Transverse colon (tissue), 4 donors: ENCODE measurements around the gene SLFN11. TPM values are rescaled to one million over a fixed set of nuclear protein-coding genes. Genes with fewer than 3 reads are reported as not detected.
A peak's percentile ranks its signal among the peaks of the same experiment; 100 is the strongest.

Experiments used
- DNase-seq: peaks from one replicate; pipeline ENCODE4 v3.0.0-alpha.2; 2019
- H3K27ac ChIP-seq, 4 donors: fragments of 200-600 bp; sonication (generic); 2 replicates each; pipeline ENCODE4 v1.5.1; 2016 to 2018; ENCODE audit warnings: inconsistent platforms in 4 of 4
- H3K27me3 ChIP-seq: fragments of 200-600 bp; sonication (generic); 2 replicates; pipeline ENCODE4 v1.5.1; 2017; ENCODE audit warnings: inconsistent platforms
- H3K36me3 ChIP-seq, 4 donors: fragments of 200-600 bp; sonication (generic); 2 replicates each; pipeline ENCODE4 v1.5.1; 2017 to 2019; ENCODE audit warnings: inconsistent platforms in 4 of 4
- H3K4me1 ChIP-seq, 4 donors: fragments of 200-600 bp; sonication (generic); 2 replicates each; pipeline ENCODE4 v1.5.1; 2017 to 2020; ENCODE audit warnings: inconsistent platforms in 4 of 4
- H3K4me3 ChIP-seq, 4 donors: fragments of 200-600 bp; sonication (generic); 1 replicate in 1 of 4; 2 replicates in 3 of 4; pipeline versions ENCODE4 v1.5.1 to v1.6.1; 2017 to 2019; ENCODE audit warnings: inconsistent platforms in 4 of 4
- H3K9me3 ChIP-seq, 2 donors: fragments of 200-600 bp; sonication (generic); 2 replicates each; pipeline ENCODE4 v1.5.1; 2017 to 2019; ENCODE audit warnings: inconsistent platforms in 2 of 2
- CTCF ChIP-seq, 5 experiments: fragments of 200-600 bp in 3 of 5; fragments of 450-650 bp in 2 of 5; sonication (generic) in 3 of 5; IDR thresholded peaks; 1 replicate in 2 of 5; 2 replicates in 3 of 5; pipeline ENCODE4 v1.5.1; 2016 to 2017; ENCODE audit warnings: antibody characterized with exemption in 5 of 5, inconsistent platforms in 3 of 5, mild to moderate bottlenecking in 2 of 5, moderate library complexity in 1 of 5
- EP300 ChIP-seq: sonication (generic); formaldehyde crosslinking; IDR thresholded peaks from one replicate; pipeline ENCODE4 v1.6.1; 2017; ENCODE audit warnings: antibody characterized with exemption, low read depth
- POLR2A ChIP-seq: fragments of 450-650 bp; IDR thresholded peaks from one replicate; pipeline ENCODE4 v1.6.1; 2016; ENCODE audit warnings: antibody characterized with exemption, mild to moderate bottlenecking, moderate library complexity
- POLR2AphosphoS5 ChIP-seq, 3 donors: sonication (generic); formaldehyde crosslinking; IDR thresholded peaks; one replicate each; pipeline ENCODE4 v1.6.1; 2016; ENCODE audit warnings: antibody characterized with exemption in 3 of 3
- WGBS, 2 donors: methylation state at CpG; one replicate each; pipeline ENCODE4 v1.1.5; 2018; ENCODE audit warnings: low coverage in 1 of 2; 5-methylcytosine and 5-hydroxymethylcytosine counted together
- in situ Hi-C, 4 donors: fragments of 200-750 bp; cut with MboI; loops; one replicate each; pipeline versions ENCODE4 v1.15.0 to v1.15.1; 2017; ENCODE audit warnings: low sequenced_read_pairs in 3 of 4, low pct_ligation_motif_present in 1 of 4, low pct_unique_long_range_greater_than_20kb in 1 of 4
- intact Hi-C: fragments of 100-400 bp; cut with DNase I; formaldehyde crosslinking; loops from one replicate; pipeline ENCODE4 v1.15.1; 2023; ENCODE audit warnings: low total_unique reads
- total RNA-seq, 4 donors: library from RNA; depleted of rRNA; stranded (reverse); fragments of >200 nt; gene quantifications; one replicate each; pipeline ENCODE4 v1.1.0, GENCODE V29; 2016

SLFN11 gene
- total RNA-seq, 4 donors from 2014 or later, result 3.0 to 18.6 (median 6.0) TPM

GRCh38 chr17:35371934-35372333, 1.5 kb downstream of the SLFN11 start:
- no peaks in the 10 kb centered on the region for H3K9me3 ChIP-seq
- DNase-seq, result no peak
- in situ Hi-C loops (no loop called here), intact Hi-C loops (no loop called here)
- TF ChIP-seq EP300 (no peak), CTCF (IDR thresholded peaks at IDR 0.05) (no peak), POLR2AphosphoS5 (IDR thresholded peaks at IDR 0.05) (no peak), POLR2A (no peak)
- H3K4me3 ChIP-seq, result peak overlapping the region in 1 of 4 donors; percentile 68
- 53 to 75% methylated on average over 2 to 3 of the region's 3 CpGs for WGBS, 2 donors
- H3K27ac ChIP-seq, result no peak overlapping the region
- H3K36me3 ChIP-seq, result no peaks in the 10 kb centered on the region
- H3K4me1 ChIP-seq, result peaks cover 0 to 5% (median 0%) of the 10 kb centered on the region in 4 donors
- H3K27me3 ChIP-seq, result peaks cover 46% of the 10 kb centered on the region

- in situ Hi-C loops (no loop called here), intact Hi-C loops (no loop called here)
- H3K27me3 ChIP-seq, result peaks cover 19% of the 10 kb centered on the region
- H3K36me3 ChIP-seq, result no peaks in the 10 kb centered on the region
- H3K27ac ChIP-seq, result peak overlapping the region in 2 of 4 donors; percentile 34 to 35
- WGBS, 2 donors, result 0 to 49% methylated on average over 1 to 4 of the region's 4 CpGs
- H3K4me3 ChIP-seq, result no peak overlapping the region
- TF ChIP-seq CTCF (IDR thresholded peaks at IDR 0.05) (no peak), POLR2AphosphoS5 (IDR thresholded peaks at IDR 0.05) (no peak), EP300 (no peak), POLR2A (no peak)
- H3K9me3 ChIP-seq, result no peaks in the 10 kb centered on the region
- H3K4me1 ChIP-seq, result no peaks in the 10 kb centered on the region
- peak; percentile 46 for DNase-seq
Measured at GRCh38 chr17:35368081-35368830, 5.2 kb downstream of the SLFN11 start.

GRCh38 chr17:35361027-35361426, 12.4 kb downstream of the SLFN11 start:
- intact Hi-C loops (no loop called here), in situ Hi-C loops (no loop called here)
- 37 to 63% methylated on average over 1 of the region's 1 CpG for WGBS, 2 donors
- Histone ChIP-seq H3K36me3 (peaks cover 0 to 9% (median 2%) of the 10 kb centered on the region in 4 donors), H3K27ac (no peak overlapping the region), H3K4me1 (no peaks in the 10 kb centered on the region), H3K9me3 (no peaks in the 10 kb centered on the region), H3K4me3 (no peak overlapping the region), H3K27me3 (no peaks in the 10 kb centered on the region)
- DNase-seq, result no peak
- TF ChIP-seq EP300, result no peak
- no peak for TF ChIP-seq POLR2A
- no peak for TF ChIP-seq POLR2AphosphoS5 (IDR thresholded peaks at IDR 0.05)
- no peak for TF ChIP-seq CTCF (IDR thresholded peaks at IDR 0.05)

- 36 to 44% methylated on average over 3 of the region's 3 CpGs for WGBS, 2 donors
- H3K27ac ChIP-seq, result no peak overlapping the region
- no peaks in the 10 kb centered on the region for H3K27me3 ChIP-seq
- H3K4me1 ChIP-seq, result no peaks in the 10 kb centered on the region
- intact Hi-C loops (no loop called here), in situ Hi-C loops (no loop called here)
- no peak for DNase-seq
- no peak overlapping the region for H3K4me3 ChIP-seq
- H3K9me3 ChIP-seq, result no peaks in the 10 kb centered on the region
- TF ChIP-seq POLR2AphosphoS5 (IDR thresholded peaks at IDR 0.05) (no peak), POLR2A (no peak), CTCF (IDR thresholded peaks at IDR 0.05) (no peak), EP300 (no peak)
- H3K36me3 ChIP-seq, result peaks cover 0 to 9% (median 2%) of the 10 kb centered on the region in 4 donors
Measured at GRCh38 chr17:35359398-35359797, 14.0 kb downstream of the SLFN11 start.
